HEK293 (cell line): ENCODE results near the gene GRIP1.

Source experiments
- AEBP2 ChIP-seq: fragments of 450-650 bp; formaldehyde crosslinking; IDR thresholded peaks from 2 replicates; pipeline ENCODE4 v1.5.1; 2016; ENCODE audit warnings: missing biosample characterization, missing genetic modification characterization, borderline replicate concordance
- ATF2 ChIP-seq: fragments of 450-650 bp; formaldehyde crosslinking; IDR thresholded peaks from 2 replicates; pipeline ENCODE4 v1.5.1; 2016; ENCODE audit warnings: missing biosample characterization, missing genetic modification characterization, low read depth
- GLIS1 ChIP-seq: fragments of 450-650 bp; formaldehyde crosslinking; IDR thresholded peaks from 2 replicates; pipeline ENCODE4 v1.5.1; 2016; ENCODE audit warnings: missing biosample characterization, missing genetic modification characterization
- GLIS2 ChIP-seq: fragments of 450-650 bp; formaldehyde crosslinking; IDR thresholded peaks from 2 replicates; pipeline ENCODE4 v1.5.1; 2016; ENCODE audit warnings: missing biosample characterization, missing genetic modification characterization
- HOXA7 ChIP-seq: sonication (generic); formaldehyde crosslinking; IDR thresholded peaks from 2 replicates; pipeline ENCODE4 v1.8.1; 2022; ENCODE audit warnings: missing genetic modification reagents, borderline replicate concordance
- KLF1 ChIP-seq: fragments of 450-650 bp; formaldehyde crosslinking; IDR thresholded peaks from 2 replicates; pipeline ENCODE4 v1.5.1; 2016; ENCODE audit warnings: missing biosample characterization, missing genetic modification characterization
- KLF8 ChIP-seq: fragments of 450-650 bp; formaldehyde crosslinking; IDR thresholded peaks from 2 replicates; pipeline ENCODE4 v1.5.1; 2016; ENCODE audit warnings: missing biosample characterization, missing genetic modification characterization
- KLF9 ChIP-seq: fragments of 450-650 bp; formaldehyde crosslinking; IDR thresholded peaks from 2 replicates; pipeline ENCODE4 v1.5.1; 2016; ENCODE audit warnings: missing biosample characterization, missing genetic modification characterization, low read depth
- MYNN ChIP-seq: fragments of 450-650 bp; formaldehyde crosslinking; IDR thresholded peaks from 2 replicates; pipeline ENCODE4 v1.5.1; 2016; ENCODE audit warnings: missing biosample characterization, missing genetic modification characterization, borderline replicate concordance
- PATZ1 ChIP-seq: fragments of 450-650 bp; formaldehyde crosslinking; IDR thresholded peaks from 2 replicates; pipeline ENCODE4 v1.5.1; 2016; ENCODE audit warnings: missing biosample characterization, missing genetic modification characterization
- REPIN1 ChIP-seq: fragments of 450-650 bp; formaldehyde crosslinking; IDR thresholded peaks from 2 replicates; pipeline ENCODE4 v1.5.1; 2017; ENCODE audit warnings: missing biosample characterization, missing genetic modification characterization, low read depth
- SP2 ChIP-seq: fragments of 450-650 bp; formaldehyde crosslinking; IDR thresholded peaks from 2 replicates; pipeline ENCODE4 v1.5.1; 2016; ENCODE audit warnings: missing biosample characterization, missing genetic modification characterization
- ZBTB10 ChIP-seq: fragments of 450-650 bp; formaldehyde crosslinking; IDR thresholded peaks from 2 replicates; pipeline ENCODE4 v1.5.1; 2016; ENCODE audit warnings: missing biosample characterization, missing genetic modification characterization
- ZBTB17 ChIP-seq: fragments of 450-650 bp; formaldehyde crosslinking; IDR thresholded peaks from 2 replicates; pipeline ENCODE4 v1.5.1; 2016; ENCODE audit warnings: missing biosample characterization, missing genetic modification characterization
- ZBTB49 ChIP-seq: fragments of 450-650 bp; formaldehyde crosslinking; IDR thresholded peaks from 2 replicates; pipeline ENCODE4 v1.5.1; 2016; ENCODE audit warnings: missing biosample characterization, missing genetic modification characterization, low read depth
- ZFHX2 ChIP-seq: fragments of 450-650 bp; formaldehyde crosslinking; conservative IDR thresholded peaks from 2 replicates; pipeline ENCODE4 v1.5.1; 2016; ENCODE audit warnings: missing biosample characterization, missing genetic modification characterization
- ZFP3 ChIP-seq: fragments of 450-650 bp; formaldehyde crosslinking; IDR thresholded peaks from 2 replicates; pipeline ENCODE4 v1.5.1; 2016; ENCODE audit warnings: low read depth, missing biosample characterization, missing genetic modification characterization
- ZNF132 ChIP-seq: fragments of 450-650 bp; formaldehyde crosslinking; IDR thresholded peaks from 2 replicates; pipeline ENCODE4 v1.5.1; 2017; ENCODE audit warnings: missing biosample characterization, missing genetic modification characterization, borderline replicate concordance
- ZNF138 ChIP-seq: fragments of 450-650 bp; formaldehyde crosslinking; IDR thresholded peaks from 2 replicates; pipeline ENCODE4 v1.5.1; 2016; ENCODE audit warnings: missing biosample characterization, missing genetic modification characterization, borderline replicate concordance
- ZNF169 ChIP-seq: fragments of 450-650 bp; formaldehyde crosslinking; IDR thresholded peaks from 2 replicates; pipeline ENCODE4 v1.5.1; 2016; ENCODE audit warnings: missing biosample characterization, missing genetic modification characterization
- ZNF398 ChIP-seq: fragments of 450-650 bp; formaldehyde crosslinking; IDR thresholded peaks from 2 replicates; pipeline ENCODE4 v1.5.1; 2017; ENCODE audit warnings: missing biosample characterization, missing genetic modification characterization
- ZNF433 ChIP-seq: fragments of 450-650 bp; formaldehyde crosslinking; IDR thresholded peaks from 2 replicates; pipeline ENCODE4 v1.5.1; 2016; ENCODE audit warnings: missing biosample characterization, missing genetic modification characterization, low read depth
- ZNF513 ChIP-seq: fragments of 450-650 bp; IDR thresholded peaks from 2 replicates; pipeline ENCODE4 v1.5.1; 2018; ENCODE audit warnings: missing biosample characterization, missing genetic modification characterization
- ZNF623 ChIP-seq: fragments of 450-650 bp; formaldehyde crosslinking; IDR thresholded peaks from 2 replicates; pipeline ENCODE4 v1.5.1; 2016; ENCODE audit warnings: missing biosample characterization, missing genetic modification characterization
- ZNF664 ChIP-seq: fragments of 450-650 bp; formaldehyde crosslinking; IDR thresholded peaks from 2 replicates; pipeline ENCODE4 v1.5.1; 2016; ENCODE audit warnings: missing biosample characterization, missing genetic modification characterization

The GRIP1 gene

GRCh38 chr12:66301944-66302826 lies 376.7 kb downstream of the GRIP1 start, which contains the start of gene HELB (continued):
- TF ChIP-seq KLF9 (peak; percentile 70), GLIS2 (peak; percentile 93), ZFHX2 (peak; percentile 71), HOXA7 (CRISPR knock-in tag) (no peak), ATF2 (tag by site-specific recombination) (no peak), SP2 (tag by site-specific recombination) (peak; percentile 95), KLF1 (tag by site-specific recombination) (peak; percentile 32), ZBTB17 (tag by site-specific recombination) (peak; percentile 96), GLIS1 (tag by site-specific recombination) (peak; percentile 79), ZBTB49 (tag by site-specific recombination) (no peak), ZNF623 (tag by site-specific recombination) (no peak), MYNN (no peak), ZNF132 (no peak), KLF8 (peak; percentile 81), ZNF664 (tag by site-specific recombination) (no peak), ZFP3 (no peak), ZNF169 (no peak), ZBTB10 (tag by site-specific recombination) (no peak), ZNF138 (tag by site-specific recombination) (no peak), PATZ1 (tag by site-specific recombination) (peak; percentile 76), REPIN1 (tag by site-specific recombination) (no peak), AEBP2 (tag by site-specific recombination) (no peak), ZNF513 (tag by site-specific recombination) (peak; percentile 53; the same call in 1 of the 2 replicates), ZNF398 (no peak), ZNF433 (no peak)
